GM23338 (cell line): ENCODE results near the gene IBA57. TPM values are rescaled to one million over a fixed set of nuclear protein-coding genes. Genes with fewer than 3 reads are reported as not detected.

Experiments used
- ATAC-seq: fragments of 200-7000 bp; cut with Tn5 transposase; 3 replicates; pipeline ENCODE4 v1.9.1; 2020
- DNase-seq: peaks from one replicate; pipeline ENCODE4 v3.0.0-alpha.2; 2015; ENCODE audit warnings: low spot score
- H2AFZ ChIP-seq: fragments of 200-600 bp; sonication (generic); 2 replicates; pipeline ENCODE4 v1.8.0; 2016; ENCODE audit warnings: antibody characterized with exemption, mild to moderate bottlenecking, moderate library complexity
- H3F3A ChIP-seq: fragments of 200-600 bp; sonication (generic); replicated peaks from 2 replicates; pipeline ENCODE4 v1.8.0; 2017; ENCODE audit warnings: antibody characterized with exemption, mixed run types, low read depth
- H3K27ac ChIP-seq: fragments of 200-600 bp; sonication (generic); 2 replicates; pipeline ENCODE4 v1.6.1; 2016; ENCODE audit warnings: low read depth
- H3K27me3 ChIP-seq: fragments of 200-600 bp; sonication (generic); 2 replicates; pipeline ENCODE4 v1.8.0; 2016; ENCODE audit warnings: mild to moderate bottlenecking, mixed run types, moderate library complexity; ENCODE audit not compliant: insufficient read depth
- H3K36me3 ChIP-seq: fragments of 200-600 bp; sonication (generic); 2 replicates; pipeline ENCODE4 v1.8.0; 2016; ENCODE audit warnings: mild to moderate bottlenecking; ENCODE audit not compliant: insufficient read depth
- H3K4me1 ChIP-seq: fragments of 200-600 bp; sonication (generic); 2 replicates; pipeline ENCODE4 v1.8.0; 2016; ENCODE audit warnings: mild to moderate bottlenecking, moderate library complexity; ENCODE audit not compliant: insufficient read depth
- H3K4me2 ChIP-seq: fragments of 200-600 bp; sonication (generic); 2 replicates; pipeline ENCODE4 v1.7.1; 2017; ENCODE audit warnings: mixed run types
- H3K4me3 ChIP-seq: fragments of 200-600 bp; sonication (generic); 2 replicates; pipeline ENCODE4 v1.6.1; 2016; ENCODE audit warnings: mixed run types
- H3K79me2 ChIP-seq: fragments of 200-600 bp; sonication (generic); replicated peaks from 2 replicates; pipeline ENCODE4 v1.8.0; 2017; ENCODE audit warnings: mild to moderate bottlenecking; ENCODE audit not compliant: insufficient read depth
- H3K9me2 ChIP-seq: fragments of 200-600 bp; sonication (generic); 2 replicates; pipeline ENCODE4 v1.8.0; 2017; ENCODE audit not compliant: insufficient read depth
- H4K20me1 ChIP-seq: fragments of 200-600 bp; sonication (generic); replicated peaks from 2 replicates; pipeline ENCODE4 v1.8.0; 2017; ENCODE audit warnings: mild to moderate bottlenecking; ENCODE audit not compliant: insufficient read depth
- H3K27ac Mint-ChIP-seq: 2 replicates; pipeline ENCODE4 v1.8.0; 2020; ENCODE audit warnings: inconsistent platforms, mild to moderate bottlenecking, moderate library complexity, mixed read lengths
- H3K27me3 Mint-ChIP-seq: 3 replicates; pipeline ENCODE4 v1.8.0; 2022; ENCODE audit warnings: low read depth, mild to moderate bottlenecking, moderate library complexity, mixed read lengths, inconsistent platforms; ENCODE audit not compliant: insufficient read depth, poor library complexity
- H3K36me3 Mint-ChIP-seq: 3 replicates; pipeline ENCODE4 v1.8.0; 2021; ENCODE audit warnings: low read depth, mild to moderate bottlenecking, inconsistent platforms, moderate library complexity, mixed read lengths
- H3K4me1 Mint-ChIP-seq: 3 replicates; pipeline ENCODE4 v1.8.0; 2020; ENCODE audit warnings: mild to moderate bottlenecking, inconsistent platforms, mixed read lengths
- H3K4me3 Mint-ChIP-seq: 3 replicates; pipeline ENCODE4 v1.8.0; 2021; ENCODE audit warnings: moderate library complexity, mild to moderate bottlenecking, inconsistent platforms, mixed read lengths
- H3K9me3 Mint-ChIP-seq: 3 replicates; pipeline ENCODE4 v1.8.0; 2020; ENCODE audit warnings: moderate library complexity, mild to moderate bottlenecking, inconsistent platforms, mixed read lengths
- CREB1 ChIP-seq: fragments of 250-450 bp; sonication (Bioruptor Pico); IDR thresholded peaks from 2 replicates; pipeline ENCODE4 v1.5.0; 2020; ENCODE audit warnings: low read depth, mild to moderate bottlenecking, moderate library complexity
- EZH2phosphoT487 ChIP-seq: fragments of 200-600 bp; sonication (generic); IDR thresholded peaks from one replicate; pipeline ENCODE4 v1.8.1; 2018; ENCODE audit warnings: antibody characterized with exemption; ENCODE audit not compliant: unreplicated experiment
- NANOG ChIP-seq: IDR thresholded peaks from 2 replicates; pipeline ENCODE4 v1.6.1; 2016; ENCODE audit warnings: antibody characterized with exemption, borderline replicate concordance
- REST ChIP-seq: IDR thresholded peaks from one replicate; pipeline ENCODE4 v1.6.1; 2018; ENCODE audit warnings: antibody characterized with exemption; ENCODE audit not compliant: unreplicated experiment
- polyA plus RNA-seq: library from polyadenylated mRNA; unstranded; fragments of >200 nt; fragmentation: Nextera tagmentation; extraction: Ambion mirVana; gene quantifications from 2 replicates; pipeline ENCODE4 v1.2.1, GENCODE V29; 2016
- total RNA-seq: library from RNA; depleted of rRNA; stranded (reverse); fragments of >200 nt; shearing (Covaris generic); gene quantifications from 2 replicates; pipeline ENCODE4 v1.2.3, GENCODE V29; 2014
- TF ChIP-seq, protein P1 (sequence below), 2 experiments: fragments of 200-600 bp in 1 of 2; sonication (generic) in 1 of 2; conservative IDR thresholded peaks; 2 replicates each; pipeline versions ENCODE4 v1.5.1 to v1.6.1; 2016 to 2017; ENCODE audit warnings: antibody characterized with exemption in 2 of 2, low read depth in 2 of 2, mild to moderate bottlenecking in 2 of 2, moderate library complexity in 1 of 2
- TF ChIP-seq, protein P2 (sequence below): fragments of 250-450 bp; sonication (Bioruptor Pico); IDR thresholded peaks from 2 replicates; pipeline ENCODE4 v1.5.0; 2020; ENCODE audit warnings: mild to moderate bottlenecking, moderate library complexity

IBA57 gene
- total and polyA plus RNA-seq, 2 experiments from 2014 or later: 1.1 to 10.3 TPM

- TF ChIP-seq, protein P1, sequence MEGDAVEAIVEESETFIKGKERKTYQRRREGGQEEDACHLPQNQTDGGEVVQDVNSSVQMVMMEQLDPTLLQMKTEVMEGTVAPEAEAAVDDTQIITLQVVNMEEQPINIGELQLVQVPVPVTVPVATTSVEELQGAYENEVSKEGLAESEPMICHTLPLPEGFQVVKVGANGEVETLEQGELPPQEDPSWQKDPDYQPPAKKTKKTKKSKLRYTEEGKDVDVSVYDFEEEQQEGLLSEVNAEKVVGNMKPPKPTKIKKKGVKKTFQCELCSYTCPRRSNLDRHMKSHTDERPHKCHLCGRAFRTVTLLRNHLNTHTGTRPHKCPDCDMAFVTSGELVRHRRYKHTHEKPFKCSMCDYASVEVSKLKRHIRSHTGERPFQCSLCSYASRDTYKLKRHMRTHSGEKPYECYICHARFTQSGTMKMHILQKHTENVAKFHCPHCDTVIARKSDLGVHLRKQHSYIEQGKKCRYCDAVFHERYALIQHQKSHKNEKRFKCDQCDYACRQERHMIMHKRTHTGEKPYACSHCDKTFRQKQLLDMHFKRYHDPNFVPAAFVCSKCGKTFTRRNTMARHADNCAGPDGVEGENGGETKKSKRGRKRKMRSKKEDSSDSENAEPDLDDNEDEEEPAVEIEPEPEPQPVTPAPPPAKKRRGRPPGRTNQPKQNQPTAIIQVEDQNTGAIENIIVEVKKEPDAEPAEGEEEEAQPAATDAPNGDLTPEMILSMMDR (conservative IDR thresholded peaks at IDR 0.05; ENCODE audit: low read depth in 2 of 2): no peak
- TF ChIP-seq, protein P2, sequence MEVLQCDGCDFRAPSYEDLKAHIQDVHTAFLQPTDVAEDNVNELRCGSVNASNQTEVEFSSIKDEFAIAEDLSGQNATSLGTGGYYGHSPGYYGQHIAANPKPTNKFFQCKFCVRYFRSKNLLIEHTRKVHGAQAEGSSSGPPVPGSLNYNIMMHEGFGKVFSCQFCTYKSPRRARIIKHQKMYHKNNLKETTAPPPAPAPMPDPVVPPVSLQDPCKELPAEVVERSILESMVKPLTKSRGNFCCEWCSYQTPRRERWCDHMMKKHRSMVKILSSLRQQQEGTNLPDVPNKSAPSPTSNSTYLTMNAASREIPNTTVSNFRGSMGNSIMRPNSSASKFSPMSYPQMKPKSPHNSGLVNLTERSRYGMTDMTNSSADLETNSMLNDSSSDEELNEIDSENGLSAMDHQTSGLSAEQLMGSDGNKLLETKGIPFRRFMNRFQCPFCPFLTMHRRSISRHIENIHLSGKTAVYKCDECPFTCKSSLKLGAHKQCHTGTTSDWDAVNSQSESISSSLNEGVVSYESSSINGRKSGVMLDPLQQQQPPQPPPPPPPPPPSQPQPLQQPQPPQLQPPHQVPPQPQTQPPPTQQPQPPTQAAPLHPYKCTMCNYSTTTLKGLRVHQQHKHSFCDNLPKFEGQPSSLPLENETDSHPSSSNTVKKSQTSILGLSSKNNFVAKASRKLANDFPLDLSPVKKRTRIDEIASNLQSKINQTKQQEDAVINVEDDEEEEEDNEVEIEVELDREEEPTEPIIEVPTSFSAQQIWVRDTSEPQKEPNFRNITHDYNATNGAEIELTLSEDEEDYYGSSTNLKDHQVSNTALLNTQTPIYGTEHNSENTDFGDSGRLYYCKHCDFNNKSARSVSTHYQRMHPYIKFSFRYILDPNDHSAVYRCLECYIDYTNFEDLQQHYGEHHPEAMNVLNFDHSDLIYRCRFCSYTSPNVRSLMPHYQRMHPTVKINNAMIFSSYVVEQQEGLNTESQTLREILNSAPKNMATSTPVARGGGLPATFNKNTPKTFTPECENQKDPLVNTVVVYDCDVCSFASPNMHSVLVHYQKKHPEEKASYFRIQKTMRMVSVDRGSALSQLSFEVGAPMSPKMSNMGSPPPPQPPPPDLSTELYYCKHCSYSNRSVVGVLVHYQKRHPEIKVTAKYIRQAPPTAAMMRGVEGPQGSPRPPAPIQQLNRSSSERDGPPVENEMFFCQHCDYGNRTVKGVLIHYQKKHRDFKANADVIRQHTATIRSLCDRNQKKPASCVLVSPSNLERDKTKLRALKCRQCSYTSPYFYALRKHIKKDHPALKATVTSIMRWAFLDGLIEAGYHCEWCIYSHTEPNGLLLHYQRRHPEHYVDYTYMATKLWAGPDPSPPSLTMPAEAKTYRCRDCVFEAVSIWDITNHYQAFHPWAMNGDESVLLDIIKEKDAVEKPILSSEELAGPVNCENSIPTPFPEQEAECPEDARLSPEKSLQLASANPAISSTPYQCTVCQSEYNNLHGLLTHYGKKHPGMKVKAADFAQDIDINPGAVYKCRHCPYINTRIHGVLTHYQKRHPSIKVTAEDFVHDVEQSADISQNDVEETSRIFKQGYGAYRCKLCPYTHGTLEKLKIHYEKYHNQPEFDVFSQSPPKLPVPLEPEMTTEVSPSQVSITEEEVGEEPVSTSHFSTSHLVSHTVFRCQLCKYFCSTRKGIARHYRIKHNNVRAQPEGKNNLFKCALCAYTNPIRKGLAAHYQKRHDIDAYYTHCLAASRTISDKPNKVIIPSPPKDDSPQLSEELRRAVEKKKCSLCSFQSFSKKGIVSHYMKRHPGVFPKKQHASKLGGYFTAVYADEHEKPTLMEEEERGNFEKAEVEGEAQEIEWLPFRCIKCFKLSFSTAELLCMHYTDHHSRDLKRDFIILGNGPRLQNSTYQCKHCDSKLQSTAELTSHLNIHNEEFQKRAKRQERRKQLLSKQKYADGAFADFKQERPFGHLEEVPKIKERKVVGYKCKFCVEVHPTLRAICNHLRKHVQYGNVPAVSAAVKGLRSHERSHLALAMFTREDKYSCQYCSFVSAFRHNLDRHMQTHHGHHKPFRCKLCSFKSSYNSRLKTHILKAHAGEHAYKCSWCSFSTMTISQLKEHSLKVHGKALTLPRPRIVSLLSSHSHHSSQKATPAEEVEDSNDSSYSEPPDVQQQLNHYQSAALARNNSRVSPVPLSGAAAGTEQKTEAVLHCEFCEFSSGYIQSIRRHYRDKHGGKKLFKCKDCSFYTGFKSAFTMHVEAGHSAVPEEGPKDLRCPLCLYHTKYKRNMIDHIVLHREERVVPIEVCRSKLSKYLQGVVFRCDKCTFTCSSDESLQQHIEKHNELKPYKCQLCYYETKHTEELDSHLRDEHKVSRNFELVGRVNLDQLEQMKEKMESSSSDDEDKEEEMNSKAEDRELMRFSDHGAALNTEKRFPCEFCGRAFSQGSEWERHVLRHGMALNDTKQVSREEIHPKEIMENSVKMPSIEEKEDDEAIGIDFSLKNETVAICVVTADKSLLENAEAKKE (CRISPR knock-in tag): no peak
- TF ChIP-seq EZH2phosphoT487 (no peak), NANOG (no peak)
Measured at GRCh38 chr1:228204958-228205357, 39.4 kb downstream of the IBA57 start (continued).

DNA sequence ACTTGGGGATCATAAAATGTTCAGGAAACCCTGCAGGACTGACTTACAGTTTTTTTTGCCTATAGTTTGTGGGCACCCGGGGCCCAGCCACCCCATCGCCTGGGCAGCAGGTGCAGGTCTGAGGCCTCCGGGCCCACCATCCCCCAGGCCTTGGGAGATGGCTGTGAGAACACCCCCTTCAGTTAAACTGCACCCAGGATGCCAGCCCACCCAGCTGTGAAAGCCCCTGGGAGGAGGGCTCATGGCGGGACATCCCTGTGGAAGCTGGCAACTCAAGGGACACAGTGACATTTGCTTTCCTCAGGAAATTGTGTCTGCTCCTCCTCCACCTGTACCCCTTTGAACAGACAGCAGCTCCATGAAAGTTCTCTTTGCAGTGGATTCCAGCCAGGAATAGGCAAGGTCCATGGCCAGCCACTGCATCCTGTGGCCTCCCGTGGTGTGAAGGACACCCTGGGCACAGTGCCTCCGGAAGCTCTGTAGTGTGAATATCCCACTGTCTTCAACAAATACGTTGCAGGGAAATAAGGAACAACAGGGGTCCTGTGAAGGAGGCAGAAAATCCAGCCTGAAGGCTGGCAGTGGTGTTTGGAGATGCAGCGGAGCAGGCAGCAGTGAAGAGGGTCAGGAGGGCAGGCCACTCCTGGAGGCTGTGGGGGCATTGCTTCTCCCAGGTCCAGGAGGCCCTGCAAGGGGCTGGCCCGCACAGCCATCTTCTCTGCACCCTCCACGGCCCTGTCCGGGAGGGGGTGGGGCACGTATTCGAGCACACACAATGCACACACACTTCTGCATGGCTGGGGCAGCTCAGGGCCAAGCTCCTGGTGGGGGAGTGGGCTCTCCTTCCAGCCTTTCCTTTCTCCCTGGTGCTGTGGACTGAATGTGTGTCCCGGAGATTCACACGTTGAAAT is 40.2 kb downstream of the IBA57 start:
- H3K4me1 ChIP-seq: no peaks in the 10 kb centered on the region
- H3F3A ChIP-seq: no peaks in the 10 kb centered on the region
- no peak overlapping the region for H3K4me3 ChIP-seq
- H3K27me3 ChIP-seq: peaks cover 36% of the 10 kb centered on the region
- Mint-ChIP-seq H3K27ac (no peak overlapping the region), H3K36me3 (no peaks in the 10 kb centered on the region), H3K9me3 (no peaks in the 10 kb centered on the region; the same call in 2 of the 3 replicates), H3K4me1 (peaks cover 3% of the 10 kb centered on the region; the same call in 2 of the 3 replicates), H3K4me3 (no peak overlapping the region), H3K27me3 (peaks cover 9% of the 10 kb centered on the region)
- no peaks in the 10 kb centered on the region for H4K20me1 ChIP-seq
- H3K4me2 ChIP-seq: no peak overlapping the region
- H2AFZ ChIP-seq: no peak overlapping the region
- no peaks in the 10 kb centered on the region for H3K36me3 ChIP-seq
- H3K27ac ChIP-seq: no peak overlapping the region
- H3K79me2 ChIP-seq: no peaks in the 10 kb centered on the region
- ATAC-seq: no peak
- TF ChIP-seq NANOG: no peak
- TF ChIP-seq EZH2phosphoT487: no peak
- no peak for TF ChIP-seq CREB1 (CRISPR knock-in tag)
- no peak for TF ChIP-seq REST
- DNase-seq: no peak
- no peaks in the 10 kb centered on the region for H3K9me2 ChIP-seq
